ENCODE data around the gene OOSP1. TPM values are rescaled to one million over a fixed set of nuclear protein-coding genes. Genes with fewer than 3 reads are reported as not detected.
"Not testable (repeated sequence)": the region's sequence is repeated elsewhere in the genome, so short reads cannot be mapped to it uniquely, and the experiment has no call there.

OOSP1 gene
- total and polyA plus RNA-seq, 10 of the 15 experiments (the other 5 are each of a cell fraction or from before 2014, with no cell fraction given), result not detected

GRCh38 chr11:59982037-59982436, 43.8 kb downstream of the OOSP1 start:
- CTCF ChIA-PET; H4K20me1 ChIP-seq (ENCODE audit: control insufficient read depth, insufficient read depth); H3K36me3 ChIP-seq (ENCODE audit: control insufficient read depth in 2 of 2, insufficient read depth in 2 of 2, low read length in 1 of 2); H3K9ac ChIP-seq (ENCODE audit: control insufficient read depth, insufficient read depth, low read length); H3K4me1 ChIP-seq (ENCODE audit: control insufficient read depth, insufficient read depth, low read length); H3K9me3 ChIP-seq (replicated peaks; ENCODE audit: control insufficient read depth, insufficient read depth, low read length); POLR2A ChIA-PET; ATAC-seq; RAD21 ChIA-PET (ENCODE audit: unreplicated experiment); H3K4me2 ChIP-seq (ENCODE audit: control insufficient read depth, insufficient read depth); in situ Hi-C loops (cut with MboI); FAIRE-seq; DNase-seq (ENCODE audit: low read depth, low spot score); H3K27ac ChIP-seq (ENCODE audit: control insufficient read depth, insufficient read depth); BruUV-seq (replicated peaks); H3K27me3 ChIP-seq (replicated peaks in 1 of 2; ENCODE audit: control insufficient read depth in 2 of 2, insufficient read depth in 2 of 2, low read length in 1 of 2); SMC1A ChIA-PET (ENCODE audit: uncharacterized antibody, unreplicated experiment); H2AFZ ChIP-seq (ENCODE audit: control insufficient read depth, low read depth, low read length); H3K79me2 ChIP-seq (ENCODE audit: control insufficient read depth, insufficient read depth, low read length); H3K4me3 ChIP-seq: not testable (repeated sequence)
- intact Hi-C loops (cut with micrococcal nuclease; ENCODE audit: unreplicated experiment), result loop anchor here (10.0 kb wide), 1 partner anchor 273 kb away; no protein-coding TSS in a partner anchor
- WGBS (ENCODE audit: insufficient coverage, insufficient replicate concordance, low lambda C conversion rate, missing lambda C conversion rate), result 22% methylated on average over 4 of the region's 4 CpGs

GRCh38 chr11:59983212-59983611, 45.0 kb downstream of the OOSP1 start:
- no peaks in the 10 kb centered on the region for H3K4me1 ChIP-seq (ENCODE audit: control insufficient read depth, insufficient read depth, low read length)
- in situ Hi-C loops (cut with MboI), result no loop called here
- no peak overlapping the region for H3K9ac ChIP-seq (ENCODE audit: control insufficient read depth, insufficient read depth, low read length)
- BruUV-seq (replicated peaks), result no TSS peak
- no peak overlapping the region for H3K27ac ChIP-seq (ENCODE audit: control insufficient read depth, insufficient read depth)
- no peak overlapping the region for H3K4me2 ChIP-seq (ENCODE audit: control insufficient read depth, insufficient read depth)
- ATAC-seq (no peak), DNase-seq (ENCODE audit: low read depth, low spot score) (no peak), FAIRE-seq (no peak)
- no peak for TF ChIP-seq POLR2AphosphoS5 (IDR thresholded peaks at IDR 0.05; ENCODE audit: low read length)
- TF ChIP-seq ASH2L (IDR thresholded peaks at IDR 0.05; ENCODE audit: borderline replicate concordance, low read depth), result no peak
- TF ChIP-seq IKZF1 (conservative IDR thresholded peaks at IDR 0.05), result no peak
- TF ChIP-seq ZNF622 (IDR thresholded peaks at IDR 0.05), result no peak
- no peak for TF ChIP-seq RELA (IDR thresholded peaks at IDR 0.05; ENCODE audit: borderline replicate concordance, partially characterized antibody)
- no peak for TF ChIP-seq BCL11A (IDR thresholded peaks at IDR 0.05; ENCODE audit: low read depth, low read length)
- TF ChIP-seq MXI1 (IDR thresholded peaks at IDR 0.05; ENCODE audit: low read depth, low read length), result no peak
- intact Hi-C loops (cut with micrococcal nuclease; ENCODE audit: unreplicated experiment), result loop anchor here (10.0 kb wide), 1 partner anchor 272 kb away; no protein-coding TSS in a partner anchor
- no peak overlapping the region for H3K4me3 ChIP-seq
- no peak overlapping the region for H2AFZ ChIP-seq (ENCODE audit: control insufficient read depth, low read depth, low read length)
- no peaks in the 10 kb centered on the region for H3K36me3 ChIP-seq (ENCODE audit: control insufficient read depth in 2 of 2, insufficient read depth in 2 of 2, low read length in 1 of 2)
- SMC1A ChIA-PET (ENCODE audit: uncharacterized antibody, unreplicated experiment), result no interaction called here
- no peaks in the 10 kb centered on the region for H3K9me3 ChIP-seq (replicated peaks; ENCODE audit: control insufficient read depth, insufficient read depth, low read length)
- H3K27me3 ChIP-seq (replicated peaks in 1 of 2; ENCODE audit: control insufficient read depth in 2 of 2, insufficient read depth in 2 of 2, low read length in 1 of 2), result no peaks in the 10 kb centered on the region; a peak in 1 of 4 replicates
- WGBS (ENCODE audit: insufficient coverage, insufficient replicate concordance, low lambda C conversion rate, missing lambda C conversion rate), result 0% methylated on average over 1 of the region's 1 CpG
- no peaks in the 10 kb centered on the region for H3K79me2 ChIP-seq (ENCODE audit: control insufficient read depth, insufficient read depth, low read length)
- POLR2A ChIA-PET, result no interaction called here
- RAD21 ChIA-PET (ENCODE audit: unreplicated experiment), result no interaction called here
- H4K20me1 ChIP-seq (ENCODE audit: control insufficient read depth, insufficient read depth), result no peaks in the 10 kb centered on the region
- CTCF ChIA-PET, result no interaction called here
